SU-DHL-6 (cell line): Measurements from ENCODE around the gene PLA2G4A.

Source experiments
- H2AFZ ChIP-seq: fragments of 200-600 bp; sonication (generic); 2 replicates; pipeline ENCODE4 v1.6.1; 2014; ENCODE audit warnings: low read depth, mild to moderate bottlenecking, moderate library complexity, mixed read lengths, antibody characterized with exemption, low read length; ENCODE audit not compliant: severe bottlenecking
- H3F3A ChIP-seq: fragments of 200-600 bp; shearing (Covaris generic); 2 replicates; pipeline ENCODE4 v1.6.0; 2016; ENCODE audit warnings: antibody characterized with exemption, mild to moderate bottlenecking; ENCODE audit not compliant: insufficient read depth
- H3K27ac ChIP-seq: fragments of 200-600 bp; sonication (generic); 2 replicates; pipeline ENCODE4 v1.5.1; 2016; ENCODE audit warnings: low read depth, mild to moderate bottlenecking, low read length, moderate library complexity, mixed read lengths
- H3K27me3 ChIP-seq: fragments of 200-600 bp; sonication (generic), shearing (Covaris generic); 2 replicates; pipeline ENCODE4 v1.6.0; 2014; ENCODE audit warnings: mild to moderate bottlenecking, low read length
- H3K36me3 ChIP-seq: fragments of 200-600 bp; sonication (generic); 2 replicates; pipeline ENCODE4 v1.6.1; 2014; ENCODE audit warnings: mild to moderate bottlenecking, low read length, mixed read lengths
- H3K4me2 ChIP-seq: fragments of 300-600, 200-600 bp; shearing (Covaris generic), sonication (generic); 2 replicates; pipeline ENCODE4 v1.6.0; 2014; ENCODE audit warnings: low read length, low read depth, mild to moderate bottlenecking; ENCODE audit not compliant: poor library complexity, severe bottlenecking
- H3K4me3 ChIP-seq: fragments of 200-600 bp; sonication (generic); 2 replicates; pipeline ENCODE4 v1.5.1; 2014; ENCODE audit warnings: antibody characterized with exemption, low read length, mild to moderate bottlenecking, mixed read lengths; ENCODE audit not compliant: insufficient read depth, poor library complexity, severe bottlenecking
- H3K79me2 ChIP-seq: fragments of 200-600 bp; sonication (generic); 2 replicates; pipeline ENCODE4 v1.6.1; 2014; ENCODE audit warnings: mild to moderate bottlenecking, low read length, moderate library complexity; ENCODE audit not compliant: insufficient read depth
- H3K9ac ChIP-seq: fragments of 200-600 bp; sonication (generic); 2 replicates; pipeline ENCODE4 v1.7.0; 2014; ENCODE audit warnings: mild to moderate bottlenecking, low read length
- H3K9me2 ChIP-seq: fragments of 200-600 bp; sonication (generic); replicated peaks from 2 replicates; pipeline ENCODE4 v1.6.1; 2014; ENCODE audit warnings: low read length; ENCODE audit not compliant: insufficient read depth
- H3K9me3 ChIP-seq: fragments of 200-600 bp; sonication (generic); 2 replicates; pipeline ENCODE4 v1.6.1; 2014; ENCODE audit warnings: low read length, mixed read lengths; ENCODE audit not compliant: insufficient read depth
- H4K20me1 ChIP-seq: fragments of 200-600 bp; sonication (generic); 2 replicates; pipeline ENCODE4 v1.6.1; 2014; ENCODE audit warnings: low read depth, mild to moderate bottlenecking, antibody characterized with exemption, low read length, moderate library complexity, mixed read lengths
- EZH2phosphoT487 ChIP-seq: fragments of 200-600 bp; sonication (generic), shearing (Covaris generic); conservative IDR thresholded peaks from 2 replicates; pipeline ENCODE4 v1.6.1; 2018; ENCODE audit warnings: mild to moderate bottlenecking, antibody characterized with exemption, low read length, moderate library complexity, mixed read lengths
- TF ChIP-seq, protein P1 (sequence below): fragments of 200-600 bp; sonication (generic); IDR thresholded peaks from one replicate; pipeline ENCODE4 v1.5.1; 2017; ENCODE audit warnings: antibody characterized with exemption, mild to moderate bottlenecking, low read length, moderate library complexity; ENCODE audit not compliant: insufficient read depth, poor library complexity, severe bottlenecking

PLA2G4A gene

GRCh38 chr1:186839041-186839400 is 10.3 kb downstream of the PLA2G4A start:
- Histone ChIP-seq H3K4me3 (no peak overlapping the region), H4K20me1 (no peaks in the 10 kb centered on the region), H3K27ac (no peak overlapping the region), H3K9me3 (no peaks in the 10 kb centered on the region), H3K79me2 (no peaks in the 10 kb centered on the region), H3K4me2 (no peak overlapping the region), H3F3A (no peaks in the 10 kb centered on the region), H3K27me3 (no peaks in the 10 kb centered on the region), H2AFZ (no peak overlapping the region), H3K36me3 (no peaks in the 10 kb centered on the region), H3K9me2 (no peaks in the 10 kb centered on the region), H3K9ac (no peak overlapping the region)
- TF ChIP-seq, protein P1, sequence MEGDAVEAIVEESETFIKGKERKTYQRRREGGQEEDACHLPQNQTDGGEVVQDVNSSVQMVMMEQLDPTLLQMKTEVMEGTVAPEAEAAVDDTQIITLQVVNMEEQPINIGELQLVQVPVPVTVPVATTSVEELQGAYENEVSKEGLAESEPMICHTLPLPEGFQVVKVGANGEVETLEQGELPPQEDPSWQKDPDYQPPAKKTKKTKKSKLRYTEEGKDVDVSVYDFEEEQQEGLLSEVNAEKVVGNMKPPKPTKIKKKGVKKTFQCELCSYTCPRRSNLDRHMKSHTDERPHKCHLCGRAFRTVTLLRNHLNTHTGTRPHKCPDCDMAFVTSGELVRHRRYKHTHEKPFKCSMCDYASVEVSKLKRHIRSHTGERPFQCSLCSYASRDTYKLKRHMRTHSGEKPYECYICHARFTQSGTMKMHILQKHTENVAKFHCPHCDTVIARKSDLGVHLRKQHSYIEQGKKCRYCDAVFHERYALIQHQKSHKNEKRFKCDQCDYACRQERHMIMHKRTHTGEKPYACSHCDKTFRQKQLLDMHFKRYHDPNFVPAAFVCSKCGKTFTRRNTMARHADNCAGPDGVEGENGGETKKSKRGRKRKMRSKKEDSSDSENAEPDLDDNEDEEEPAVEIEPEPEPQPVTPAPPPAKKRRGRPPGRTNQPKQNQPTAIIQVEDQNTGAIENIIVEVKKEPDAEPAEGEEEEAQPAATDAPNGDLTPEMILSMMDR = no peak
- no peak for TF ChIP-seq EZH2phosphoT487

DNA sequence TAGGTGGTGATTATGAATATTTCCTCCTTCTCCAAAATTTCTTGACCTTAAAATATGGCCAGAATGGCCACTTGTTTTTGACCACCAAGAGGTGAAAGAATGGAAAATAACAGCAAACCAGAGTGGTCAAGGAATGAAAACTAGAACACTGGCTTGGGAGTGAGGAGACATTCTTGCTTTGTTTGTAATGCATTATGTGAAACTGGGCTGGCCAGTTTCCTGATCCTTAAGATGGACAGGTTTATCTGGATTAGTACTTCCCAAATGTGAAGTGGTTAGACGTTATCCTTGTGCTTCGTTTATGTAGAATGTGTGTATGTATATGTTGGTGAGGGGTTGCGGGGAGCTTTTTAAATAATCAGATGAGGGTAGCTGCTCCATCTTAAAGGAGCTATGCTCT is 12.8 kb downstream of the PLA2G4A start:
- Histone ChIP-seq H4K20me1 (no peaks in the 10 kb centered on the region), H3K27ac (no peak overlapping the region), H3K79me2 (no peaks in the 10 kb centered on the region), H3K27me3 (no peaks in the 10 kb centered on the region), H3F3A (no peaks in the 10 kb centered on the region), H3K9me2 (no peaks in the 10 kb centered on the region), H3K36me3 (no peaks in the 10 kb centered on the region), H3K9ac (no peak overlapping the region), H3K4me3 (no peak overlapping the region), H2AFZ (no peak overlapping the region), H3K4me2 (no peak overlapping the region), H3K9me3 (no peaks in the 10 kb centered on the region)
- no peak for TF ChIP-seq EZH2phosphoT487
- TF ChIP-seq, protein P1 = no peak

DNA sequence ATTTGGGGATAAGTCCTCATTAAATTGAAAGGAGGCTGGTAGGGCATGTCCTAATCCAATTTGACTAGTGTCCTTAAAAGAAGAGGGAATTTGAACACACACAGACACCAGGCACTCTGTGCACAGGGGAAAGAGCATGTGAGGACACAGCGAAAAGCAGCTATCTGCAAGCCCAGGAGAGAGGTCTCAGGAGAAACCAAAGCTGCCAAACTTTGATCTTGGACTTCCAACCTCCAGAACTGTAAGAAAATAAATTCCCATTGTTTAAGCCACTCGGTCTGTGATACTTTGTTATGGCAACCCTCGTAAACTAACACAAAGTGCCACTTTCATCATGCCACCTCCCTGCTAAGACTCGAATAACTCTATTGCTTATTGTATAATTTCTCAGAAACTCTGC is 13.8 kb downstream of the PLA2G4A start:
- TF ChIP-seq EZH2phosphoT487 = no peak
- TF ChIP-seq, protein P1 = no peak
- Histone ChIP-seq H4K20me1 (no peaks in the 10 kb centered on the region), H3K9ac (no peak overlapping the region), H3F3A (no peaks in the 10 kb centered on the region), H3K4me3 (no peak overlapping the region), H3K9me2 (no peaks in the 10 kb centered on the region), H3K79me2 (no peaks in the 10 kb centered on the region), H3K27me3 (no peaks in the 10 kb centered on the region), H3K9me3 (no peaks in the 10 kb centered on the region), H3K27ac (no peak overlapping the region), H3K36me3 (no peaks in the 10 kb centered on the region), H2AFZ (no peak overlapping the region), H3K4me2 (no peak overlapping the region)

- no peak overlapping the region for H3K4me2 ChIP-seq
- no peaks in the 10 kb centered on the region for H3K79me2 ChIP-seq
- H2AFZ ChIP-seq = no peak overlapping the region
- TF ChIP-seq EZH2phosphoT487 = no peak
- TF ChIP-seq, protein P1 = no peak
- no peaks in the 10 kb centered on the region for H3K9me2 ChIP-seq
- no peaks in the 10 kb centered on the region for H3K27me3 ChIP-seq
- no peak overlapping the region for H3K9ac ChIP-seq
- no peaks in the 10 kb centered on the region for H3K9me3 ChIP-seq
- no peaks in the 10 kb centered on the region for H3K36me3 ChIP-seq
- H4K20me1 ChIP-seq = no peaks in the 10 kb centered on the region
- no peak overlapping the region for H3K27ac ChIP-seq
- no peaks in the 10 kb centered on the region for H3F3A ChIP-seq
- H3K4me3 ChIP-seq = no peak overlapping the region
Observed at GRCh38 chr1:186843226-186843625, 14.5 kb downstream of the PLA2G4A start.
